Fibroblast of the aortic adventitia (primary cell): ENCODE measurements around the gene CNTN1. TPM values are rescaled to one million over a fixed set of nuclear protein-coding genes. Genes with fewer than 3 reads are reported as not detected.

Experiments used
- DNase-seq: peaks from one replicate; pipeline ENCODE4 v3.0.0-alpha.2; 2010; ENCODE audit warnings: low read depth
- H3K4me3 ChIP-seq: 2 replicates; pipeline ENCODE4 v1.5.1; 2011; ENCODE audit warnings: low read depth, mild to moderate bottlenecking, control low read depth, low read length, moderate library complexity
- total RNA-seq: library from RNA; depleted of rRNA; stranded (reverse); fragments of >200 nt; gene quantifications from 2 replicates; pipeline ENCODE4 v1.2.3, GENCODE V29; 2012; ENCODE audit warnings: low replicate concordance
- TF ChIP-seq, protein P1 (sequence below): IDR thresholded peaks from 2 replicates; pipeline ENCODE4 v1.5.1; 2011; ENCODE audit warnings: mild to moderate bottlenecking, low read length, control low read depth, inconsistent platforms; ENCODE audit not compliant: insufficient read depth

CNTN1 gene
- total RNA-seq, 1 donor: 0.27 TPM

DNA sequence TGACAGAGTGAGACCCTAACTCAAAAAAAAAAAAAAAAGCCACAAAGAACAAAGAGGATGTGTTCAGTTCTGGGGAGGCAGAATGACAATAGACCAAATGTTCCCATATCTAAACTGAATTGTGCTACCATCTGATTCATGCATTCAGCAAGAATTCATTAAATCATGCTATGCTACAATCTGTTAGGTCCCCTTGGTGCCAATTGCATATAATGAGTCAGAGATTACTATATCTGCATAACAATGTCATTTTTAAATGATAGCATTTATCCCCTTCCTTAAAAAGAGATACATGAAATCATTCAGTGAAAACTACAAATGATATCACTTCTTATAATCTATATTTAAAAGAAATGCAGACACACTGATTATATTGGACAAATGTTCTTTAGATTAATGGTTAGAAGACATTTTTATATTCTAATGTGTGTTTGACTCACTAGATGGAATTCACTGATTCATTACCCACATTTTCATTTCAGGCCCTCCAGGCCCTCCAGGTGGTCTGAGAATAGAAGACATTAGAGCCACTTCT lies 288.3 kb downstream of the CNTN1 start:
- H3K4me3 ChIP-seq: no peak overlapping the region
- no peak for DNase-seq
- TF ChIP-seq, protein P1, sequence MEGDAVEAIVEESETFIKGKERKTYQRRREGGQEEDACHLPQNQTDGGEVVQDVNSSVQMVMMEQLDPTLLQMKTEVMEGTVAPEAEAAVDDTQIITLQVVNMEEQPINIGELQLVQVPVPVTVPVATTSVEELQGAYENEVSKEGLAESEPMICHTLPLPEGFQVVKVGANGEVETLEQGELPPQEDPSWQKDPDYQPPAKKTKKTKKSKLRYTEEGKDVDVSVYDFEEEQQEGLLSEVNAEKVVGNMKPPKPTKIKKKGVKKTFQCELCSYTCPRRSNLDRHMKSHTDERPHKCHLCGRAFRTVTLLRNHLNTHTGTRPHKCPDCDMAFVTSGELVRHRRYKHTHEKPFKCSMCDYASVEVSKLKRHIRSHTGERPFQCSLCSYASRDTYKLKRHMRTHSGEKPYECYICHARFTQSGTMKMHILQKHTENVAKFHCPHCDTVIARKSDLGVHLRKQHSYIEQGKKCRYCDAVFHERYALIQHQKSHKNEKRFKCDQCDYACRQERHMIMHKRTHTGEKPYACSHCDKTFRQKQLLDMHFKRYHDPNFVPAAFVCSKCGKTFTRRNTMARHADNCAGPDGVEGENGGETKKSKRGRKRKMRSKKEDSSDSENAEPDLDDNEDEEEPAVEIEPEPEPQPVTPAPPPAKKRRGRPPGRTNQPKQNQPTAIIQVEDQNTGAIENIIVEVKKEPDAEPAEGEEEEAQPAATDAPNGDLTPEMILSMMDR: no peak

DNA sequence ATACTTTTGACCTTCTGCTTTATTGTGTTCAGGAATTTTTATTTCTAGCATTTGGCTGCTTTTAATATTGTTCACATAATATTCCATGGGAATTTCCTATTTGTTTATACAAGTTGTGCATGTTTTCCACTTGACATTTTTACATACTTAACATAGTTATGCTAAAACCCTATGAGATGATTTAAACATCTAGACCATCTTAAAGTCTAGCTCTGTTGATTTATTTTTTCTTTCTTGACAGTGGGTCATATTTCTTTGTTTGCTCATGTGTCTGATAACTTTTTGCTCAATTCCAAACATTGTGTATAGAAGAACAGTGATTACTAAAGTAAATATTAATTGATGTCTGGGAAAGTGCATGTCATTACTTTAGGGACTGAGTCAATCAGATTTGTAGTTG lies 293.8 kb downstream of the CNTN1 start:
- no peak for DNase-seq
- H3K4me3 ChIP-seq: no peak overlapping the region
- TF ChIP-seq, protein P1: no peak

DNA sequence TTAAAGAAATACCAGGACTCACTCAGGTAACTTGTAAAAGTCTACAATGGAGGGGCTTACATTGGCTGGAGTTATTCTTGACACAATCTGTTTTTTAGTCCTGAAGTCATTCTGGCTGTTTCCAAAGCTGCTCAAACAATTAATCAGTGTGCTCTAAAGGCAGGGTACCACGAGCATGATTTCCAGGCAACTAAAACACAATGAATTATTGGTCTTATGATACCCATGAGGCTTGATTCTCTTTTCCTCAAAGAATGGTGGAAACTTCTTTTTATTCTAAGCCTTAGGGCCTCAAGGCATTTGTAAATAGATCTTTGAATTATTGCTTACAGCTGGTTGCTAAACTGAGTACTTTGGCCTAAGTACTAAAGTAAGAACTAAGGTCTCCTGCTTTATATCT lies 296.1 kb downstream of the CNTN1 start:
- no peak for DNase-seq
- TF ChIP-seq, protein P1: no peak
- no peak overlapping the region for H3K4me3 ChIP-seq

DNA sequence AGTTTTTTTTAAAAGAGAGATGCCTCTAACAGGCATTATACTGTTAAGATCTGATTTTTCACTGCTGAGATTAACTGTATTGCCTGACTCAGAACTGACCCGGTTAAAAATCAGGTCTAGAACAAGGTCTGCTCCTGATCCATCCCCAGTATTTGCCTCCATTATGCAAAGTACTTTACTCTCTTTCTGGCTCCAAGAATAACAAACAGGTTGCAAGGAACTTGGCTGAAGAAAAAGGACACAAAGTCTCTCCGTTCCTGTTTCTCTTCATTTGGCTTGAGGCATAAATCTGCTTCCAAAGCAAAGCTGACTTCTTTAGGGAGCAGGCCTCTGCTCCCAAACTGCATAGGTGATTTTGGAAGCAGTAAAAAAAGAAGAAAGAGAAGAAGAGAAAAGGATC lies 296.6 kb downstream of the CNTN1 start:
- H3K4me3 ChIP-seq: no peak overlapping the region

DNA sequence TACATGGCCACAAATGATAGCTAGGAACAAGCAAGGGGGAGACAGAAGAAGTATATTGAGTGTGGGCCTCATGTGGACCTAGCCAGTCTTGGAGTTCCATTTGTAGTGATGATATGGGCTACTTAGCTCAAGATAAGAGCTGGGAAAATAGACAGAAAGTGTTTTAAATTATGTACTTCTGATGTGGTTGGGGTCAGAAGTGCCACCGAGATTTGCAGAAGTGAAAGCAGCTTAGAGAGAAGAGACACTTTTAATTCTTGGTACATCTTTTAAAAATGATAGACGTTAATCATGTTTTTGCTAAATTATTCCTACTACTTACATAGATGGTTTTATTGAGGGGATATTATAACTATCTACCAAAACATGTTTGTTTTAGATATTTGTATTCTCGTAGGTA lies 297.5 kb downstream of the CNTN1 start:
- H3K4me3 ChIP-seq: no peak overlapping the region
- no peak for DNase-seq
- TF ChIP-seq, protein P1: no peak

More for the DNA sequence above, 296.6 kb downstream of the CNTN1 start:
- TF ChIP-seq, protein P1: no peak
- DNase-seq: no peak

DNA sequence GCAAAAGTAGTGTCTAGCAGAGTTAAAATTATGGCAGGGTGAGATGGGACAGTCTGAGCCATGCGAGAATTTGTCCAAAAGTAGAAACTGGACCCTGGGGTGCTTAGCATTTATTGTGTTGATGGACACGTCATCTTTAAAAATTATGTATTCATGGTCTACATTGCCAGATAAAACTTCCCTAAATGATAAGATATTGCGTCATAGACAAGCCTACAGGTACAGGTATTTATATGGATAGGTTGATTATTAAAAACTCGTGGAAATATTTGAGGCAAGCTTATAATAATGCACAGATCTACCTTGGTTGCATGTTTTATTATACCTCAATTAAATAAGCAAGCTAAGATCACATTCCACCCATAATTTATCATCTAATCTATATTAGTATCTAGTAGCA lies 299.9 kb downstream of the CNTN1 start:
- DNase-seq: no peak
- TF ChIP-seq, protein P1: no peak
- no peak overlapping the region for H3K4me3 ChIP-seq

DNA sequence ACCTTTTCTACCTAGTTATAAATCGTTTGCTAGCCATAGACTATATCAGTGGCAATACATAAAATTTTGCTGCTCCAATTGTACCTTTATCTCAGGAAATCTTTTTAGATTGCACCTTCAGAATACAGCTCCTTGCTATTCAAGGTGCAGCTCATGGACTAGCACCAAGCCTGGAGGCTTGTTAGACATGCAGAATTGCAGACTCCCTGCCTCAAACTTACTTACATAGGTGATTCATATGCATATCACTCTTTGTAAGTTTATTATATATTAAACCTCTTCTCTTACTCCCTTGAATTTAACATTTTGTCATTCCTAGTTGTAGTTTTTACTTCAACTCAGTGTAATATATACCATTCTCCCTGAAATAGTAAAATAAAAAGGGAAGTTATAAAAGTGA lies 300.4 kb downstream of the CNTN1 start:
- TF ChIP-seq, protein P1: no peak
- DNase-seq: no peak
- H3K4me3 ChIP-seq: no peak overlapping the region
